ENCODE measurements around the gene MRGPRX4.

DNA sequence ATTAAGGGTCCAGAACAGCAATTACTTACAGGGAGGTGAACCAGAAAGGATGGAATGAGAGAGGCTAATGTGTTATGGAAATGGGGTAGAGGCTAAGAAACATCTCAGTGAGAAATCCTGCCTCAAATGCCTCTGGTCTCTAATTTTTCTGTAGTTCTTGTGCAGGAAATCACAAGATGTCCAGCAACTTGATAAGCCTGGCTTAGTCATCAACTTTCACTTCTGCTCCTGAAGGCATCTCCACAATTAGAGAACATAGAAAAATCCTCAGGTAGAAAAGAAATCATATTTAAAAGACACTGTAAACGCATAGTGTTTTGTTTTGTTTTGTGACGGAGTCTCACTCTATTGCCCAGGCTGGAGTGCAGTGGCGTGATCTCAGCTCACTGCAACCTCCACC is 18.7 kb downstream of the MRGPRX4 start:
- TF ChIP-seq, protein P1, sequence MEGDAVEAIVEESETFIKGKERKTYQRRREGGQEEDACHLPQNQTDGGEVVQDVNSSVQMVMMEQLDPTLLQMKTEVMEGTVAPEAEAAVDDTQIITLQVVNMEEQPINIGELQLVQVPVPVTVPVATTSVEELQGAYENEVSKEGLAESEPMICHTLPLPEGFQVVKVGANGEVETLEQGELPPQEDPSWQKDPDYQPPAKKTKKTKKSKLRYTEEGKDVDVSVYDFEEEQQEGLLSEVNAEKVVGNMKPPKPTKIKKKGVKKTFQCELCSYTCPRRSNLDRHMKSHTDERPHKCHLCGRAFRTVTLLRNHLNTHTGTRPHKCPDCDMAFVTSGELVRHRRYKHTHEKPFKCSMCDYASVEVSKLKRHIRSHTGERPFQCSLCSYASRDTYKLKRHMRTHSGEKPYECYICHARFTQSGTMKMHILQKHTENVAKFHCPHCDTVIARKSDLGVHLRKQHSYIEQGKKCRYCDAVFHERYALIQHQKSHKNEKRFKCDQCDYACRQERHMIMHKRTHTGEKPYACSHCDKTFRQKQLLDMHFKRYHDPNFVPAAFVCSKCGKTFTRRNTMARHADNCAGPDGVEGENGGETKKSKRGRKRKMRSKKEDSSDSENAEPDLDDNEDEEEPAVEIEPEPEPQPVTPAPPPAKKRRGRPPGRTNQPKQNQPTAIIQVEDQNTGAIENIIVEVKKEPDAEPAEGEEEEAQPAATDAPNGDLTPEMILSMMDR (IDR thresholded peaks at IDR 0.05) = no peak
- no peak for TF ChIP-seq POLR2A (IDR thresholded peaks at IDR 0.05)
